Epidermal melanocyte (primary cell): Measurements from ENCODE around the gene BCAT1.
"Not testable (repeated sequence)": the region's sequence is repeated elsewhere in the genome, so short reads cannot be mapped to it uniquely, and the experiment has no call there.

ENCODE experiments used
- DNase-seq: peaks from one replicate; pipeline ENCODE4 v3.0.0; 2011; ENCODE audit warnings: low spot score; ENCODE audit not compliant: insufficient read length

Gene BCAT1

DNA sequence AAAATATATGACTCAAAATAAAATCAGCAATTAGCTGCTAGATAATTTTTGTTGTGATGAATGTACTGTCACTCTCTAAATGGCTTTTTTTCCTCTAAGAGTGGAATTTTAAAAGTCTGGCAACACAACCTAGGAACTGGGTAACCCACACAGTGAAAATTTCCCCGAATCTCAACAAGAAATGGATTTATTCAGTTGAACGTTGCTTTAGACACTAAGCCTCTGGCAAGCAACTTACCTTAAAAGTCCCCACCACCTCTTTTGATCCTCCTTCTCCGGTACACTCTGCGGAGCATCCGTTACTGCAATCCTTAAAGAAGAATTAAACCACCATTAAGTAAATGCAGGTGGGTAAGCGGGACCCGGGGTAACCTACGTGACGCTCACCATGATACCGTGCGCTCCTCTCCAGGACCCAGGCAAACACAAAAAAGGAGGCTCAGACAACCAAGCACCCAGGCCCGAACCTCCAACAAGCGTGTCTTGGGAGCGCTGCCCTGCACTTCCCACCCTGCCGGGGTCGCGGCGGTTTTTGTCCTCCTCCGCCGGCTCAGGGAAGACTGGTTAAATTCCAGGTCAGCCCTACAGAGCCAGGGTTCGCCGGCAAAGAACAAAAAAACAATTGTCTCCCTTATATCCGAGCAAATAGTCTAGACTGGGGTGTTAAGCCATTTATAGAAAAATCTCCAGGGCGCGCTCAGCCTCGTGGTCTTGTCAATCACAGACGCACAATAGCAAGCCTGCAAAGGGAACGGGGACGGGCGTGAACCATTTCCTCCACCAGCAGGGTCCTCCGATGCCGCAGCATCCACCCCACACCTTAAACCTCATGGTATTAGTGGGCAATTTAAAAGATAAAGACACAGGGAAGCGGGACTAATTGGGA lies 47.1 kb downstream of the BCAT1 start:
- DNase-seq: no peak

DNA sequence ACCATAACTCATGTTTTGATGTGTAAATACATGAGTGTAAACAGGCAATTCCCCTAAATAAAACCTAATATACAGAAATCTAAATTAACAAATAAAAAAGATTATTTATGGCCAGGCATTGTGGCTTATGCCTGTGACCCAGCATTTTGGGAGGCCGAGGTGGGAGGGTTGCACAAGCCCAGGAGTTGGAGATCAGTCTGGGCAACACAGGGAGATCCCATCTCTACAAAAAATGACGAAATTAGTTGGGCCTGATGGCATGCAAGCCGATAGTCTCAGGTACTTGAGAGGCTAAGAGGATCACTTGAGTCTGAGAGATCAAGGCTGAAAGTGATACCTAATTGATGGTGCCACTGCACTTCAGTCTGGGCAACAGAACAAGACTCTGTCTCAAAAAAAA lies 48.7 kb downstream of the BCAT1 start:
- no peak for DNase-seq

DNA sequence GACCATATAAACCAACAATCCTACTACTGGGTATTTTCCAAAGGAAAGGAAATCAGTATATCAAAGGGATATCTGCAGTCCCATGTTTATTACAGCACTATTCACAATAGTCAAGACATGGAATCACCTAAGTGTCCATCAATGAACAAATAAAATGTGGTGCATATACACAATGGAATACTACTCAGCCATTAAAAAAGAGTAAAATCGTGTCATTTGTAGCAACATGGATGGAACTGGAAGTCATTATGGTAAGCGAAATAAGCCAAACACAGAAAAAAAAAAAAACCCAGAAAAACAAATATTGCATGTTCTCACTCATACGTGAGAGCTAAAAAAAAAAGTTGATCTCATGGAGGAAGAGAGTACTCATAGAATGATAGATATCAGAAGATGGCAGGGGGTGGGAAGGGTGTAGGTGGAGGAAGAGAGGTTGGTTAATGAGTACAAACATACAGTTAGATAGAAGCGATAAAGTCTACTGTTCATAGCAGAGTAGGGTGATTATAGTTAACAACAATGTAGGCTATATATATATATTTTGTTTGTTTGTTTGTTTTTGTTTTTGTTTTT lies 49.3 kb downstream of the BCAT1 start:
- DNase-seq: no peak

DNA sequence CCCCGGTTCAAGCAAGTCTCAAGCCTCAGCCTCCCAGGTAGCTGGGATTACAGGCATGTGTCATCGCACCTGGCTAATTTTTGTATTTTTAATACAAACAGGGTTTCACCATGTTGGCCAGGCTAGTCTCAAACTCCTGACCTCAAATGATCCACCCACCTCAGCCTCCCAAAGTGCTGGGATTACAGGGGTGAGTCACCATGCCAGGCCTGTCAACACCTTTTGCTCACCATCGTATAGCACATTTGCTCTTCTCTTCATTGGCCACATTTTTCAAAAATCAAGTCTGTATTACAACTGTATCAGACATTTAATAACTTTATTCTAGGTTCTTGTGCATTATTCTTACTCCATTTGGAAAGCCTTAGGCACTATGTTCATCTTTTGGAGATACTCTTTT lies 50.3 kb downstream of the BCAT1 start:
- no peak for DNase-seq

DNA sequence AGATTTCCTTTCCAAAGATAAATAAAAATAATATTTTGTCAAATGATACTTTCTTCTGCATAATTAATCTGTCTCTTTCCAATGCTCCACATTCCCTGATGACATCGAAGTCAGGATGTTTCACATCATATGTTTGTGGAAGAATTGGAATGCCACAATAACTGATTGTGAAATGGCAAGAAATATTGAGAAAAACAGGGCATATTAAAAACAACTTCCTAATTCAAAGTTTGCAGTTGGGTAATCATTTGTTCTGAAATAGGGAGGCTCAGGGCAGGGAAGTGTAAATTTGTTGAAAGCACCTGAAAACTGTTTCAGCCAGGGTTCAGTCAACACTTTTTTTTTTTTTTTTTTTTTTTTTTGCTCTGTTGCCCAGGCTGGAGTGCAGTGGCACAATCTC lies 50.7 kb downstream of the BCAT1 start:
- no peak for DNase-seq

DNA sequence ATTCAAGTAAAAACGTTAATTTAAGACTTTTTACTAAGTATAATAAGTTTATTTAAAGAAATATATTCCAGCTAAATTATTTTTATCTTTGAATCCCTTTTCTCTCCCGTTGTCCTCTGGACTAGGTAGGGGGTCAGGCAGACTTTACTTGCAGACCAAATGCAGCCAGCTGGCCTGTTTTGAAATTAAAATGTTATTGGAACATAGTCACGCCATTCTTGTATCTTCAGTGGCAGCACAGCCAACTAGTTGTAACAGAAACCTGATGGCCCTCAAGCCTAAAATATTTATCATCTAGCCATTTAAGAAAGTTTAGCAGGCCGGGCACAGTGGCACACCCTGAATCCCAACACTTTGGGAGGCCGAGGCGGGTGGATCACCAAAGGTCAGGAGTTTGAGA lies 52.7 kb downstream of the BCAT1 start:
- no peak for DNase-seq

DNA sequence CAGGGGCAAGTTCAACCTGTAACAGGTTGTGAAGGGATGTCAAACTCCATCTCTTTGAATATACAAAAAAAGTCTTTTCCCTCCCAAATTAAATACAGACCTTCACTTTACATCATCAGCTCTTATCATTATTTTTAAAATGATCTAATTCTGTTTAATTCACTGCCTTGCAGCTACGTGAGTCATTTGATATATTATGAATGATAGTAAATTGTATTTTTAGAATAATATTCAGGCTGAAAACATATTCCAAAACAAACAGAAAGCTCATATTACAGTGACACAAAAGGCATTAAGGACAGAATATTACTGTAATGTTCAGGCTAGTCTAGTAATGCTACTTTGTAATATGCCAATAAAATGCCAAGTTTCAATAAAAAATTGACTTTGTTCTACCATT lies 53.3 kb downstream of the BCAT1 start:
- no peak for DNase-seq

DNA sequence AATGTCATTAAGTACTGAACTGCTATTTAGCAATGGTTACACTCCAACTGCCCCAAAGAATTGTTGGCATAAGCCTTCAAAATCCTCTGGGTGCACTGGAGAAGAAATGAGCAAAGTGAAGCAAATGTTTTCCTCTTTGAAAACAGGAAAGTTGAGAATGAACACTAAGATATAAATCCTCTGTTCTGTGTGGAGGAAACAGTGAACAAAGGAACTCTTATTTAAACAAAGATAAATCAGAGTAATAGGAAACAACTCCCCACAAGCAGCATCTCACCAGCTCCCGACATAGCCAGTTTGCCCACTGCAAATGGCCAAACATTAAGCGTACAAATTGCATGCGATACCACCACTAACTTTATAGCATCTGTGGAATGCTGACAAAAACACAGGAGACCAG lies 54.0 kb downstream of the BCAT1 start:
- DNase-seq: no peak

DNA sequence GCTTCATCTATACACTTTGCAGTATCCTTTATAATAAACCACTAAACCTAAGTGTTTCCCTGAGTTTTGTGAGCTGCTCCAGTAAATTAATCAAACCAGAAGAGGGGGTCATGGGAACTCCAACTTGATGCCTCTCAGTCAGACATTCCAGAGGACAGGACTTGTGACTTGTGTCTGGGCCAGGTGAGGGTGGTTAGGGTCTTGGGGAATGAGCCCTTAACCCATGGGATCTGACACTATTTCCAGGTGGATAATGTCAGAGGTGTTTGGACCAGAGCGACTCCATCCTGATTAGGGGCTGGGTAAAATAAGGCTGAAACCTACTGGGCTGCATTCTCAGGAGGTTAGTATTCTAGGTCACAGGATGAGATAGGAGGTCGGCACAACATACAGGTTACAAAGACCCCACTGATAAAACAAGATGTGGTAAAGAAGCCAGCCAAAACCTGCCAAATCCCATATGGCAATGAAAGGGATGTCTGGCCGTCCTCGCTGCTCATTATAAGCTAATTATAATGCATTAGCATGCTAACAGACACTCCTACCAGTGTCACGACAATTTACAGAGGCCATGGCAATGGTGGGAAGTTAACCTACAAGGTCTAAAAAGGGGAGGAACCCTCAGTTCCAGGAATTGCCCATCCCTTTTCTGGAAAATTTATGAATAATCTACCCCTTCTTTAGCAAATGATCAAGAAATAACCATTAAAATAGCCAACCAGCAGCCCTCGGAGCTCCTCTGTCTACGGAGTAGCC lies 58.7 kb downstream of the BCAT1 start:
- no peak for DNase-seq

DNA sequence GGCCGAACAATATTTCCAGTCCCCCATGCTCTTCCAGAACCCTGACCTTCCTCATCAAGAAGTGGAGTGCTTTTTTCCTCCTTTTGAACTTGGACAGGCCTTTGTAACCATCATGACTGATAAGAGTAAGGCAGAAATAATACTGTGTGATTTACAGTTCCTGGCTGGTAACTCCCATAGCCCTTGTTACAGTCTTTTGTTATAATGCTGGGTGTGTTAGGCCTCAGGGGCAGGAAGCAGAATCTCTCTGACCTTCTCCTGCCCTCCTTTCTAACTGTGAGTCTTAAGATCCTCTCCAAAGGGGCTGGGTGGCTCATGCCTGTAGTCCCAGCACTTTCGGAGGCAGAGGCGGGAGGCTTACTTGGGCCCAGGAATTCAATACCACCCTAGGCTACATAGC lies 59.5 kb downstream of the BCAT1 start:
- no peak for DNase-seq

DNA sequence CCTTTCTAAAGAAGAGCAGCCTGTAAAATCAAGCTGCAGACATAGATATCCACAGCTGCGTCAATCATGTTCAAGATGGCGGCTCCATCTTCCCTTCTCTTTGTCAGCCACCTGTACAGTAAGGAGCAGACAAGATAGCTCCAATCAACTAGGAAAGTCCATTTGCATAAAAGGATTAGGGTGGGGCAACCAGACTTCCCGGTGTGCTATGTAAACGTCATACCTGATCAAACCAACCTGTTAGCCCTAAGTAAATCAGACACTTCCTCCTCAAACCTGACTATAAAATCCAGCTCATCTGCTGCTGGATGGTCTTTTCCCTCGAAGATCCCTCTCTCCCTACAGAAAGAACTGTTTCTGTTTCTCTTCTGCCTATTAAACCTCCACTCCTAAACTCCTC lies 60.1 kb downstream of the BCAT1 start:
- no peak for DNase-seq

DNA sequence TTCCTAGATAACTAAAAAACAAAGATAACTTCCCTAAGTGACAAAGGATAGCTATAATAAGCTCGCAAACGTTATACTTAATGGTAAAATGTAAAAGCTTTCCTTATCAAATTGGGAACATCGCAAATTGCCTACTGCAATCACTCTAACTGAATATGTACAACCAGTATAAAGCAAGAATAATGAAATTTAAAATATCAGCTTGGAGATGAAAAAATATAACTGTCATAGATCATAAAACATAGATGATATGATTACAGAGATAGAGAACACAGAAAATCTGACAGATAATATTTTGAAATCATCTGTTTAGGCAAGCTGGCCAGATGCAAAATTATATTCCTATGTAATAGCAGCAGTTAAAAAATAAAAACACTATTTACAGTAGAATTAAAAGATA lies 64.0 kb downstream of the BCAT1 start:
- DNase-seq: no peak

DNA sequence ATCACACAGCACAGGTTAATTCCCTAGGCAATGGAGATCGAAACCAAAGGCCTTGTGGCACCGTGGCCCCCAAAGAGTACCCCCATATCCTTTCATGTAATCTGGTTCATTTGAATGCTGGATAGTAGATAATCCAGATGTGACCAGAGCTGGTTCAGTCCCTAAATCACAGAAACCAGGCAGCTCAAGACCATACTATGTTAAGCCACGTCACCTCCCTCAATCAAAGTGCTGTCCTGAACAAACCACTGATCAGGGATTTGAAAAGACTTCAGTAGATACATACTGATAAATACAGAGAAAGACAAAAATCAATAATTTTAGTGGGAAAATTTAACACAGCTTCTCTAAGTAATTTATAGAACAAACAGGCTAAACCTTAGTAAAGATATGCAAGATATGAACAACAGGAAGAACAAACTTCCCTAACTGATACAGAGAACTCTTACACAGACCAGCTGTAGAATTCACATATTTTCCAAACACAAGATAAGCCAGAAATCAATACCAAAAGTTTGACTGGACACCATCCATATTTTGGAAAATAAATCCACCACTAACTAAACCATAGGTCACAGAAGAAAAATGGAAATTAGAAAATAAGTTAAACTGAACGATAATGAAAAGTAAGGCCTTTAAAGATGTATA lies 67.1 kb downstream of the BCAT1 start:
- no peak for DNase-seq

DNA sequence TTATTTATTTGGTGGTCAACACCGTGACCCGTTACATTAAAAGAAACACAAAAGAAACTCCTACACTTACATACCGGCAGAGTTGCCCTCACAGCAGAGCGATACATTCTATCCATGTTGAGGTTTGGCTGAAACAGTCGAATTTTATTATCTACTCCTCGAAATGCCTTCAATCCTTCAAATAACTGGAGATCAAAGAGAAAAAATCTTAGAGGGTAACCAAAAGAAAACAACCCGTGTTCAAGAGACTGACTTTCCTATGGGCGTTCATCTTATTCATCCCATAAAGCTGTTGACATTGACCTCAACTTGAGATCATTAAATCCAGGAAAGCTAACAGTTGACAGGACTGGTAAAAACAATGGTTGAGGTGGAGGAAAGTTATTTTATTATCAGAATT lies 67.7 kb downstream of the BCAT1 start:
- DNase-seq: no peak

DNA sequence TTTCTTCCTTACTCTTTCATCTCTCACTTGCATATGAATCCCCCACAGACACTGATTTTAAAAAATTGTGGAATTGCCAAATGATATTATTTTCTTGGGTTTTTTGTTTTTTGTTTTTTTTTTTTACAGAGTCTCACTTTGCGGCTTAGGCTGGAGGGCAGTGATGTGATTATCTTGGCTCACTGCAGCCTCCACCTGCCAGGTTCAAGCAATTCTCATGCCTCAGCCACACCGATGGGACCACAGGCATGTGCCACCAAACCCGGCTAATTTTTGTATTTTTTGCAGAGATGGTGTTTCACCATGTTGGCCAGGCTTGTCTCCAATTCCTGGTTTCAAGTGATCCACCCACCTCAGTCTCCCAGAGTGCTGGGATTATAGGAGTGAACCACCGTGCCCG lies 68.2 kb downstream of the BCAT1 start:
- no peak for DNase-seq

DNA sequence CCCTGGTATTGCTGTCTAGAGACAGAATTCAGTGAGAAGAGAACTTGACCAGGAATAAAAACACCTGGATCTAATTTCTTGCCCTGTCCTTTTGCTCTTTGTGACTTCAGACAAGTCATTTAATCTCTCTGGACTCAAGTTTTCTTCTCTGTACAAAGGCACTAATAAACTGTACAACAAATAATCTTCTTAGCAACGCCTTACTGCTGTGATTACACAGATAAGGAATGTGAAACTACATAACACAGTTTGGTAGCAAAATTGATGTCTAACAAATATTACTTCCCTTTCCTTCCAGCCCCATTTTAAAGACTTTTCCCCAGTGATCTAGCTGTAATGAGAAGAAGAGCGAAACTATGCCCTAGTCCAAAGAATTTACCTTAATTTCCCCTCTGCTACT lies 69.3 kb downstream of the BCAT1 start:
- DNase-seq: no peak

DNA sequence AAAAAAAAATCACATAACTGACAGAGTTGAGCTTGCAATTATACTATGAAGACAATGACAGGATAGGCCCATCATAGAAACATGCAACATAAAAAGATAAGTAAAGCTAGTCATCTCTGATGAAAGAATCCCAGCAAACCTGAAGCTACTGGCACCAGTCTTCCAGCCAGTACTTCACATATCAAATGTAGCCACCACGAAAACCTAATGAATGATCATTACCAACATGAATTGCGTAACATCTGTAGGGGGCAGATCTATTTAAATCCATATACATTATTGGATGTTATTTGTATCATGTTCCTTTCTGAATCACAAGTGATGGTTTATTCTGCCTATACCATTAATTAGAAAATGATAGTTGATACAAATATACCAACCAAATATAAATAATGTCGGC lies 73.9 kb downstream of the BCAT1 start:
- no peak for DNase-seq

DNA sequence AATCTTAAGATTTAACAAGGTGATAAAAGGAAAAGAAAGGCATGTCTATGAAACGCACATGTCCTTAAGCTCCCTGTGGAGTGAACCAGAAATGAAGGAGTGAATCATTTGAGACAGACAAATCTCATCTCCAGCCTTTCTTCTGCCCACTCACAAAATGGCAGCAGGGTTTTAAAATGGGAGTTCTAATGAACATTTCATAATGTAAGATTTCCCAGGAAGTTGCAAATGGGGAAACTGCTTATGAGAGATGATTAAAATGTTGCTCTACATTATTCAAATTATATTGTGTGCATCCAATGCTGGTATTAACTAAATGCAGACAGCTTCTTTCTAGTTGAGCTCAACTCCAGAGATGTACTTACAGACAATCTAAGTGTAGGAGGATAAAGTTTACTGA lies 76.7 kb downstream of the BCAT1 start:
- DNase-seq: no peak

DNA sequence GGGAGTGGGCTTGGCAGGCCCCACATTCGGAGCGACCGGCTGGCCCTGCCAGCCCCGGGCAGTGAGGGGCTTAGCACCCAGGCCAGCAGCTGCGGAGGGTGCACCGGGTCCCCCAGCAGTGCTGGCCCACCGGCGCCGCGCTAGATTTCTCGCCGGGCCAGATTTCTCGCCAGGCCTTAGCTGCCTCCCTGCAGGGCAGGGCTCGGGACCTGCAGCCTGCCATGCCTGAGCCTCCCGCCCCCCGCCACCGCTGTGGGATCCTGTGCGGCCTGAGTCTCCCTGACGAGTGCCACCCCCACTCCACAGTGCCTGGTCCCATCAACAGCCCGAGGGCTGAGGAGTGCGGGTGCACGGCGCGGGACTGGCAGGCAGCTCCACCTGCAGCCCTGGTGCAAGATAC lies 82.8 kb downstream of the BCAT1 start:
- not testable (repeated sequence) for DNase-seq

DNA sequence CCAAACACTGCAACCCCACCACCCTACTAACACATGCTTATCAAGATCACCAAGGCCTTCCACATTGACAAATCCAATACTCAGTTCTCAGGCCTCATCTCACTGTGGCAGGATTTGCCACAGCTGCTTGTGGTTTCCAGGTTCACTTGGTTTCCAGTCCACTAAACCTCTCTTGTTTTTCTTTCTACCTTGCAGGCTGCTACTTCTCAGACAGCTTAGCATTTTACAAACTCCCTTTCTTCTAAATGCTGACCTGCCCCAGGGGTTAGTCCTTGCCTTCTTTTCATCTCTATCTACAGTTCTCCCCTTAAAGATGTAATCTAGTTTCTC lies 84.1 kb downstream of the BCAT1 start:
- no peak for DNase-seq

DNA sequence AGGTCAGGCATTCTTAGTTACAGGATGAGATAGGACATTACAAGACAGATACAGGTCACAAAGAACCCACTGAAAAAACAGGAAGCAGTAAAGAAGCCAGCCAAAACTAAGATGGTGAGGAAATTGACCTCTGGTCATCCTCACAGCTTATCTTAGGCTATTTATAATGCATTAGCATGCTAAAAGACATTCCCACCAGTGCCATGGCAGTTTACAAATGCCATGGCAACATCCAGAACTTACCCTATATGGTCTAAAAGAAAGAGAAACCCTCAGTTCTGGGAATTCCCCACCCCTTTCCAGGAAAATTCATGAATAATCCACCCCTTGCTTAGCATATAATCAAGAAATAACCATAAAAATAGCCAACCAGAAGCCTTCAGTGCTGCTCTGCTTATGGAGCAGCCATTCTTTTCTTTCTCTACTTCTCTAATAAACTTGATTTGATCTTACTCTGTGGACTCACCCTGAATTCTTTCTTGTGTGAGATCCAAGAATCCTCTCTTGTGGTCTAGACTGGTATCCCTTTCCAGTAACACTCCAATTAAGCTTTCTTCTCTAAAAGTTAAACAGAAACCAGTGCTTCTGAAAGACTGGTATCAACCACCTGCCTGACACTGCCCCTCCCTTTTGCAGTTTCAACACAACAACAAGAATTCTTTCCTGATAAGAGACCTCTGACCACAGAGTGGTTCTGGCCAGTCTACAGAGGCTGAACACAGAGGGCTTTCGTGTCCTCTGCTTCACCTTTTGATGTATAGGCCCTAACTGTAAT lies 86.9 kb downstream of the BCAT1 start:
- no peak for DNase-seq
